ENCODE measurements around the gene RPN1. TPM values are rescaled to one million over a fixed set of nuclear protein-coding genes. Genes with fewer than 3 reads are reported as not detected.
"Not testable (repeated sequence)": the region's sequence is repeated elsewhere in the genome, so short reads cannot be mapped to it uniquely, and the experiment has no call there.

RPN1 gene
- total RNA-seq: 100 to 1,000 TPM; 117 TPM
- 156 to 270 reads per million in 2 donors for total RNA-seq

DNA sequence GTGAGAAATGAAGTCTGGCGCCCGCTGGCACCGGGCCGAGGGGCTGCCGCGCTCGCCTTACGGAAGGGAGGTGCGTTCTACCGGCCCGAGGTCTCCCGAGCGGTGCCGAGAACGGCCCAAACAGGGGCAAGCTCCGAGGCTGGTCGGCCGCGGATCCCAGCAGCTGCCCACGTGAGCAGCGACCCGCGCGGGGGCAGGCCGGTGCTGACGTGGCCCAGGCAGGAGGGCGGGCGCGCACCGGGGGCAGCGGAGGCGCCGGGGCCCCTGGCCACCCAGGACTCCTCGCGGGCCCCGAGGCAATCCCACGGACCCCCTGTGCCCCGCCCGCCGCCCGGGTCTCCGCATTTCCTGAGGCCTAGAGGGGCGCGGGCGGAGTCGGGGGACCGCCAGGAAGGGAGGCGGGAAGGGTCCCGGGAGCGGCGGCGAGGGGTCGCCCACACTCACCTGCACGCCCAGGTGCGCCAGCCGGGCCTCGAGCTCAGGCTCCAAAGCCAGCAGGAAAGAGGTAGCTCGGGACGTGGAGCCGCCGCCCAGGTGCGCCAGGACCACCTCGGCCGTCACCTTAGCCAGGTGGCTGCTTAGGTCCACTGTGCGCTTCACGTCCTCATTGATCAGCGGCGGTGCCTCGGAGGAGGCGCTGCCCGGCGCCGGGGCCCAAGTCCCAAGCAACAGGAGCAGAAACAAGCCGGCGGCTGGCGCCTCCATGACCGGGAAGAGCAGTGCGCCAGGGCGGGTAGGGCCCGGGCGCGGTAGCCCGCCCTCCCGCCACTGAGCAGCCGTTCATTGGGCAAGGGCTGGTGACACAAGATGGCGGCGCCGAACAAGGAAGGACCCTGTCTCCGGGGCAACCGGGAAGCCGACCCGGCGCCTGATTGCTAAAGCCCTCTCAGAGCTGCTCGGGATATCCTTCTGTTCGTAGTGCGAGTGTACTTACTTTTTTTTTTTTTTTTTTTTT is at the start of gene RPN1:
TSS of gene RPN1 (minus strand) at position 723 of the 955 bp plus-strand sequence. CDS start at position 705, 18 bp downstream.
- ATAC-seq (peak; percentile 97), DNase-seq (peak; percentile 92 to 95 (median 92))
- Mint-ChIP-seq H3K4me3 (peak within 1 kb of the TSS; percentile 89), H3K4me1 (peaks cover 27% of the 10 kb centered on the region), H3K27ac (peak within 1 kb of the TSS; percentile 85), H3K27me3 (no peaks in the 10 kb centered on the region), H3K36me3 (ENCODE audit: low read depth) (peaks cover 2% of the 10 kb centered on the region)
- H3K9me3 ChIP-seq (ENCODE audit: control insufficient read depth, low read length, poor library complexity, severe bottlenecking): no peaks in the 10 kb centered on the region

DNA sequence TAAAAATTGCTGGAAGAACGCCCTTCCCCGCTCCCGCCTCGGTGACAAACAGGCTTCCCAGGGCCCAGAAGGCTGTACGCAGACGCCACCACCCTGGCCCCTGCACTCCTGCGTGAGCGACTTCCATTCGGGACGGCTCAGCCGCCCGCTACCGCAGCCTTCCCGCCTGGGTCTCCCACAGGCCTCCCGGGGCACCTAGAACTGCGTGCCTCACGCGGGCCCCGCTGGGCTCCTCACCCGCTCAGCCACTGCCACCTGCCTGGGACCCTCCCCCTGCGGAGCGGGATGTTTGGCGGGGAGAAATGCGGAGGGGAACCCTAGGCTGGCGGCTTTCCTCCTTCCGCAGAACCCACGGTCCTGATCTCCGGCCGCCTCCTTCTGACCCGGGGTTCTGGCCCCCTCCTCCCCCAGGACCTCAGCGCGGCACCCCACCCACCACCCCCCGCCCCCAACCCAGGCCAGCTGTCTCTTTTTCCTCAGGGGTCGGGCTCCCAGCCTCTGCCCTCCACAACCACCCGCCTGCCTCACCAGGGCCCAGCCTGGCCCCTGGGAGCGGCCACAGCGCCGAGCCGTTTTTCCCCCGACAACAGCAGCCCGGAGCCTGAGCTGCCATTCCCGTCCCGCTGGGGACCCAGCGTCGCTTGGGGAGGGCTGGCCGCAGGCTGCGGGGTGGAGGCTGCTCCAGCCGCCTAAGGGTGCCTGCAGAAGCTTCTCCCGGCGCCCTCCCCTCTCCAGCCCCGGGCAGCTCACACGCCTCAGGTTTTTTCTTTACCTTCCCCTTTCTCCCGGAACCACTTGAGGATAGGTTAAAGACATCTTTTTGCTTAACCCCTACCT is 47.8 kb upstream of the RPN1 start:
- H3K27ac Mint-ChIP-seq: no peak overlapping the region
- no peaks in the 10 kb centered on the region for H3K27me3 Mint-ChIP-seq
- ATAC-seq (peak; percentile 65), DNase-seq (peak in 1 of 3 donors; percentile 13)
- no peaks in the 10 kb centered on the region for H3K9me3 ChIP-seq (ENCODE audit: control insufficient read depth, low read length, poor library complexity, severe bottlenecking)
- peaks cover 2% of the 10 kb centered on the region for H3K4me1 Mint-ChIP-seq
- H3K4me3 Mint-ChIP-seq: peak overlapping the region; percentile 84
- H3K36me3 Mint-ChIP-seq (ENCODE audit: low read depth): peaks cover 3% of the 10 kb centered on the region

DNA sequence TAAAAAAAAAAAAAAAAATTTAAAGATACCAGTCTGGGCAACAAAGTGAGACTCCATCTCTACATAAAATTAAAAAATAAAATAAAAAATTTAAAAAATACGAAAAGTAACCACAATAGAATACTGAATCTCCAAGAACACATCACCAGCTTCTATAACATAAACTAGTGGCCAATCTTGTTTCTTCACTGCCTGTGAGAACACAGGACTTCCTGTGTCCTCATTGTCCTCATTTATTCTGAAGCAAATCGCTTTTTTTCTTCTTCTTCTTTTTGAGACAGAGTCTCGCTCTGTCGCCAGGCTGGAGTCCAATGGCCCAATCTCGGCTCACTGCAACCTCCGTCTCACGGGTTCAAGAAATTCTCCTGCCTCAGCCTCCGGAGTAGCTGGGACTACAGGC is 46.7 kb upstream of the RPN1 start:
- Mint-ChIP-seq H3K4me1 (peaks cover 2% of the 10 kb centered on the region), H3K27me3 (no peaks in the 10 kb centered on the region), H3K4me3 (no peak overlapping the region), H3K36me3 (ENCODE audit: low read depth) (peaks cover 3% of the 10 kb centered on the region), H3K27ac (no peak overlapping the region)
- H3K9me3 ChIP-seq (ENCODE audit: control insufficient read depth, low read length, poor library complexity, severe bottlenecking): no peaks in the 10 kb centered on the region
- ATAC-seq: no peak
- no peak for DNase-seq

DNA sequence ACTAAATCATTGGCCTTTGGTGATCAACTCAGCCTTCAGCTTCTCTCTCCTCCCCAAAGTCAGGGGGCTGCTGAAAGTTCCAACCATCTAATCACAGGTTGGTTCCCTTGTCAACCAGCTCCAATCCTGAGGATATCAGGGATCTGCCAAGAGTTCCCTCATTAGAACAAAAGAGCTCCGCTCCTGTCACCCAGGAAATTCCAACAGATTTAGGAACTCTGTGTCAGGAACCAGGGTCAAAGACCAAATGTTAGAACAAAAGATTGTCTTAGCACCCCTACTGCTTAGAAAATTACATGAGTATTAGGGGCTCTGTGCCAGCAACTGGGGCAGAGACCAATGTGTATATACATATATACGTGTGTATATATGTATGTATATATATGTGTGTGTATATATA is 43.1 kb upstream of the RPN1 start:
- no peak overlapping the region for H3K4me3 Mint-ChIP-seq
- DNase-seq: no peak
- H3K9me3 ChIP-seq (ENCODE audit: control insufficient read depth, low read length, poor library complexity, severe bottlenecking): no peaks in the 10 kb centered on the region
- no peaks in the 10 kb centered on the region for H3K27me3 Mint-ChIP-seq
- peaks cover 3% of the 10 kb centered on the region for H3K36me3 Mint-ChIP-seq (ENCODE audit: low read depth)
- no peak for ATAC-seq
- no peaks in the 10 kb centered on the region for H3K4me1 Mint-ChIP-seq
- no peak overlapping the region for H3K27ac Mint-ChIP-seq

DNA sequence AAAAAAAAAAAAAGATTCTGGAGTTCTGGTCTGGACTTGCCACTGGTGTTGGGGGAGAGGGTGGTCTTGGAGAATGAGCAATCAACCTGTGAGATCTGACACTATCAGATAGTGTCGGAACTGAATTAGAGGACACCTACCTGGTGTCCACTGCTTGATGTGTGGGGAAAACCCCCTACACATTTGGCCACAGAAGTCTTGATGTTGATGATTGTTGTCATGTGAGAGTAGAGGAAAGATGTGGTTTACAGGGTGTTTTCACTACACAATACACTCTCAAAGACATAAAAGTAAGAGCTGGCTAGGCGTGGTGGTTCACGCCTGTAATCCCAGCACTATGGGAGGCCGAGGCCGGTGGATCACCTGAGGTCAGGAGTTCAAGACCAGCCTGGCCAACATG is 38.4 kb upstream of the RPN1 start:
- no peak overlapping the region for H3K4me3 Mint-ChIP-seq
- H3K4me1 Mint-ChIP-seq: peaks cover 5% of the 10 kb centered on the region
- no peaks in the 10 kb centered on the region for H3K27me3 Mint-ChIP-seq
- DNase-seq (no peak), ATAC-seq (no peak)
- no peak overlapping the region for H3K27ac Mint-ChIP-seq
- H3K36me3 Mint-ChIP-seq (ENCODE audit: low read depth): no peaks in the 10 kb centered on the region
- no peaks in the 10 kb centered on the region for H3K9me3 ChIP-seq (ENCODE audit: control insufficient read depth, low read length, poor library complexity, severe bottlenecking)

DNA sequence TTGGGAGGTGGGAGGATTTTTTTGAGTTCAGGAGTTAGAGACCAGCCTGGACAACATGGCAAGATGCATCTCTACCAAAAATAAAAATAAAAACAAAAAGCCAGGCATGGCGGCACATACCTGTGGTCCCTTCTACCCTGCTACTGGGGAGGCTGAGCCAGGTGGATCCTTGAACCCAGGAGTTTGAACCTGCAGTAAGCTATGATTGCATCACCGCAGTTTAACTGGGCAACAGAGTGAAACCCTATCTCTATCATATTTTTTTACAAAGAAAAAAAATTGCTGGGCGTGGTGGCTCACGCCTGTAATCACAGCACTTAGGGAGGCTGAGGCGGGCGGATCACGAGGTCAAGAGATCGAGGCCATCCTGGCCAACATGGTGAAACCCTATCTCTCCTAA is 35.8 kb upstream of the RPN1 start:
- ATAC-seq: no peak
- no peak overlapping the region for H3K27ac Mint-ChIP-seq
- no peaks in the 10 kb centered on the region for H3K9me3 ChIP-seq (ENCODE audit: control insufficient read depth, low read length, poor library complexity, severe bottlenecking)
- peaks cover under 1% of the 10 kb centered on the region for H3K36me3 Mint-ChIP-seq (ENCODE audit: low read depth)
- no peak overlapping the region for H3K4me3 Mint-ChIP-seq
- H3K27me3 Mint-ChIP-seq: no peaks in the 10 kb centered on the region
- no peak for DNase-seq
- H3K4me1 Mint-ChIP-seq: peaks cover 5% of the 10 kb centered on the region

DNA sequence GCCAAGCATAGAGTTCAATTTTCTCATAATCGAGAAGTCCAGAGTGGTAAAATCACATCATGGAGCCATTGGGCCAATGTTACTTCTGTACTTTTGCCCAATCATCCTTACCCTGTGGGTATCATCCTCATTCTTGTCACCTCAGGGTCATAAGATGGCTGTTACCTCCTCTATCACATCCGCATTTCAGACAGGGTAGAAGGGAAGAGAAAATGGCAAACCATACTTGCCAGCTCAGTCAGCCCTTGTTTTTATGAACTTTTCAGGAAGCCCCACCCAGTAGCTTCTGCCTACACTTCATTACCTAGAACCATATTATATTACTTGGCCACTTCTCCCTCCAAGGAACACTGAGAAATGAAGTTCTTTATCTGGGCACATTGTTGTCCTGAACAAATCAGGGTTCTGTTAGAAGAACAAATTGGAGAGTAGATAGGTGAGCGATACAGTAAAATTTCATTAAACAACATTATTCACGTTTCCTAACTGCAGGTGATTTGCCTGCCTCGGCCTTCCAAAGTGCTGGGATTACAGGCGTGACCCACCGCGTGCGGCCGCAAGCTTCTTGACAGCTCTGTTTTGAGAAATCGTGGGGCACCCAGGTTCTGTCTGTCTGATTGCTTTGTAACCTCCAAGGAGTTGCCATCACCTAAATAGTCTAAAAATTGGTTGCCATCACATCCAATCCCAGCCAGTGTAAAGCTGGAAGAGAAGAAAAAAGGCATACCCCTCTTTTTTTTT is 34.5 kb upstream of the RPN1 start:
- no peaks in the 10 kb centered on the region for H3K9me3 ChIP-seq (ENCODE audit: control insufficient read depth, low read length, poor library complexity, severe bottlenecking)
- no peak for DNase-seq
- Mint-ChIP-seq H3K4me3 (no peak overlapping the region), H3K27me3 (no peaks in the 10 kb centered on the region), H3K36me3 (ENCODE audit: low read depth) (peaks cover 4% of the 10 kb centered on the region), H3K4me1 (peaks cover 11% of the 10 kb centered on the region), H3K27ac (no peak overlapping the region)
- ATAC-seq: no peak

DNA sequence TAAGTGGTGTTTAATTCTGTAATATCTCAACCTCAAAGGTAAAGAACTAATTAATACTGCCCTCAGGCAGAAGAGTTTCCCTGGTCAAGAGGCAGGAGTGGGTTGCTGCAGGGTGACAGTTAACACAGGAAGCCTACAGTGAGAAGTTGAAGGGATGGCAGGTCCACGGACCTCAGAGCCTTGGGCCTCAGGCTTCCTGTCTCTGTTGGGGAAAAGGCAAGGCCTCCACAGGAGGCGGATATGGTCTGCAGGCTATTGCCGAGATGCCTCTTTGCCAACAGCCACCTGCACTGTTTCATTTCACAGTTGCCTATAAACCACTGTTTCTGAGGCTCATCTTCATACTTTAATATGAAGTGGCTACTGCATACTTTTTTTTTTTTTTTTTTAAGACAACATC is 33.3 kb upstream of the RPN1 start:
- no peak overlapping the region for H3K4me3 Mint-ChIP-seq
- H3K4me1 Mint-ChIP-seq: peaks cover 11% of the 10 kb centered on the region
- no peak for ATAC-seq
- peaks cover 4% of the 10 kb centered on the region for H3K36me3 Mint-ChIP-seq (ENCODE audit: low read depth)
- H3K27ac Mint-ChIP-seq: no peak overlapping the region
- H3K27me3 Mint-ChIP-seq: no peaks in the 10 kb centered on the region
- no peak for DNase-seq
- H3K9me3 ChIP-seq (ENCODE audit: control insufficient read depth, low read length, poor library complexity, severe bottlenecking): no peaks in the 10 kb centered on the region

DNA sequence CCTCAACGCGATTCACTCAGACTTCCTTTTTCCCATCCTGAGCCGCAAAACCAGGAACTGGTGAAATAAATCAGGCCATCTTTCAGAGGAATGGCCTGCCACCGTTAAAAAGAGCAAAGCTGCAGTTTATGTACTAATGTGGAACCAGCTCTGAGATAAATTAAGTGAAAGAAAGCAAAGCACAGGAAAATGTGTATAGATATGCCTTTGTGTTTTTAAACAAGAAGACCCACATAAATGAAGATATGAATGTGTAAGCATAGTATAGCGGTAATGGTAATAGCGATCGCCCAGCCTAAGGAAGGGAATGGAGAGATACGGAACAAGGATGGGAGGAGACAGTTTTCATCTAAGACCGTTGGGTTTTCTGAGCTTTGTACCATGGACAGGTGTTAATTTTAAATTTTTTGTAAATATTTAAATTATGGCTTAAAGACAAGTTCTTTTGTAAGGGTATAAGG is 30.8 kb upstream of the RPN1 start:
- DNase-seq (no peak), ATAC-seq (no peak)
- Mint-ChIP-seq H3K4me1 (peaks cover 8% of the 10 kb centered on the region), H3K27me3 (no peaks in the 10 kb centered on the region), H3K4me3 (peak overlapping the region; percentile 90), H3K36me3 (ENCODE audit: low read depth) (peaks cover 4% of the 10 kb centered on the region), H3K27ac (peak overlapping the region; percentile 97)
- H3K9me3 ChIP-seq (ENCODE audit: control insufficient read depth, low read length, poor library complexity, severe bottlenecking): no peaks in the 10 kb centered on the region

DNA sequence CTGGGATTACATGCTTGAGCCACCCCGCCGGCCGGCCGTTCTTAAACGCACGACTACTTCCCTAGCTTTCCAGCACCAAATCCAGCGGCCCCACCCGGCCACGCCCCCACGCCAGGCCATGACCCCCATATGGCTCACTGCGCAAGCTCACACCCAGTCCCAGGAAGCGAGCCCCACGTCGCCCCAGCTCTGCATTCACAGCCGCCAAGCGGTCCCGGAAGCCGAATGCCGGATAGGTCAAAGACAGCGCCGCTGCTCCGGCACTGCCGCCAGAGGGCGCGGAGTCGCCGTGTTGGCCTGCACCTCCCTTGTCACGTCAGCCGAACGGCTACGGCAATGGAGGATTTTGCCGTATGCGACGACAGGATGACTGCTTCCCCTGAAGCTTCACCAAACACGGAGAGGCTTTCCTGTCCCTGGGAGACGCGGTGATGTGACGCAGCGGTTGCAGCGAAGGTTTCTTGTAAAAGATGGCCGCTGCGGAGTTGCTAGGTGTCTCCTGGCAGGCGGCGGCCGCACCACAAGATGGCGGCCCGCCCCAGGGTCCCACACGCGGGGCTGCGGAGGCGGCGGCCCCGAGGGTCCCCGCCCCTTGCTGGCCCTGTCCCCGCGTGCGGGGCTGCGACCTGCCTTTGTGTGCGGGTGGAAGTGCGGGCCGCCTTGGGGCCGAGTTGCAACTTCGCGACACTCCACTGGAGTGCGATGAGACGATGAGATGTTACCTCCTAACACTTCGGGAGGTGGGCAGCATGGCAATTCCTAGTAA is 30.2 kb upstream of the RPN1 start:
- H3K27ac Mint-ChIP-seq: peak overlapping the region; percentile 97
- peaks cover 9% of the 10 kb centered on the region for H3K4me1 Mint-ChIP-seq
- H3K9me3 ChIP-seq (ENCODE audit: control insufficient read depth, low read length, poor library complexity, severe bottlenecking): no peaks in the 10 kb centered on the region
- H3K4me3 Mint-ChIP-seq: peak overlapping the region; percentile 90
- ATAC-seq (peak; percentile 91), DNase-seq (peak; percentile 93 to 95 (median 93))
- H3K27me3 Mint-ChIP-seq: no peaks in the 10 kb centered on the region
- H3K36me3 Mint-ChIP-seq (ENCODE audit: low read depth): peaks cover 4% of the 10 kb centered on the region

DNA sequence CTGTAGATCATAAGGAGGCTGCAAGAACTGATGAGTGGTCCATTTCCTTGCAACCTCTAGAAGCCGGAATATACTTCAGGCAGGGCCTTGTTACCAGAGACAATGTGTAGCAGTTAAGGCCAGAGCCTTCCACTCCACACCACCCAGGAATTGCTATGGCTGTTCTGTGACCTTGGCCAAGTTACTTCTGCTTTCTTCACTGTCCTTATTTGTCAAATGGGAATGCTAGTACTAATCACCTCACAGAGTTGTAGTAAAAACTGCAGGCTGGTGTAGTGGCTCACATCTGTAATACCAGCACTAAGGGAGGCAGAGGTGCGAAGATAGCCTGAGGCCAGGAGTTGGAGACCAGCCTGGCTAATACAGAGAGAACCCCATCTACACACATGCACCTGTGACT is 28.7 kb upstream of the RPN1 start:
- Mint-ChIP-seq H3K27ac (peak overlapping the region; percentile 97), H3K4me3 (peak overlapping the region; percentile 39), H3K36me3 (ENCODE audit: low read depth) (peaks cover 4% of the 10 kb centered on the region), H3K27me3 (no peaks in the 10 kb centered on the region), H3K4me1 (peaks cover 12% of the 10 kb centered on the region)
- no peak for DNase-seq
- ATAC-seq: no peak
- H3K9me3 ChIP-seq (ENCODE audit: control insufficient read depth, low read length, poor library complexity, severe bottlenecking): no peaks in the 10 kb centered on the region

DNA sequence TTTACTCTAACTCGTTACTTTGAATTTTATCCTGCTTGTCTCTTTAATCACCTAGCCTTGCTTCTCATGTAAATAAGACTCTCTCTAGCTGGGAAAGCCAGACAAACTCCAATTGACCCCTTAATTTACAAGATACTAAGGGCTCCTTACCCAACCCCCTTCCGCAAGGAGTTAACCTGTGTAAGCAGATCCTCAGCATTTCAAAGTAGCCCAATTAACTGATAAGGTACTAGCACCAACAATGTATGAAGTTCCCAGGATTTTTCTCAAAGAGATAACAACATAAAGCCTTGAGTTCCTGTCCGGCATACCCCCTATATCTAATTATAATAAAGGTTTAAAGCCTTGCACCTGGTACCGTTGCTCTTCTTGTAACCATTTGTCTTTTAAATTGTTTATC is 25.2 kb upstream of the RPN1 start:
- H3K4me1 Mint-ChIP-seq; H3K27me3 Mint-ChIP-seq; ATAC-seq; DNase-seq; H3K36me3 Mint-ChIP-seq (ENCODE audit: low read depth); H3K4me3 Mint-ChIP-seq; H3K9me3 ChIP-seq (ENCODE audit: control insufficient read depth, low read length, poor library complexity, severe bottlenecking); H3K27ac Mint-ChIP-seq: not testable (repeated sequence)
